CD4-positive, alpha-beta T cell treated with Interleukin-21 for 1 hour (primary cell): Measurements from ENCODE around the gene ITGB5.
"Not testable (repeated sequence)": the region's sequence is repeated elsewhere in the genome, so short reads cannot be mapped to it uniquely, and the experiment has no call there.

Experiments used
- DNase-seq: peaks from one replicate; pipeline ENCODE4 v3.0.0-alpha.2; 2020

The ITGB5 gene

GRCh38 chr3:124766113-124767095 lies 120.8 kb downstream of the ITGB5 start:
- no peak for DNase-seq

- DNase-seq = no peak
Observed at GRCh38 chr3:124765197-124765840, 121.8 kb downstream of the ITGB5 start.

- no peak for DNase-seq
Observed at GRCh38 chr3:124764746-124765145, 122.4 kb downstream of the ITGB5 start.

GRCh38 chr3:124763644-124764358 lies 123.4 kb downstream of the ITGB5 start:
- no peak for DNase-seq

GRCh38 chr3:124763206-124763605 lies 124.0 kb downstream of the ITGB5 start:
- no peak for DNase-seq

- no peak for DNase-seq
Observed at GRCh38 chr3:124762661-124763011, 124.5 kb downstream of the ITGB5 start.

- no peak for DNase-seq
Observed at GRCh38 chr3:124761935-124762660, 125.1 kb downstream of the ITGB5 start.

- peak; percentile 75 for DNase-seq
Observed at GRCh38 chr3:124761250-124761796, 125.8 kb downstream of the ITGB5 start.

GRCh38 chr3:124760601-124761000 lies 126.6 kb downstream of the ITGB5 start:
- DNase-seq = no peak

- DNase-seq = no peak
Observed at GRCh38 chr3:124759666-124760401, 127.3 kb downstream of the ITGB5 start.

GRCh38 chr3:124758851-124759635 lies 128.1 kb downstream of the ITGB5 start:
- no peak for DNase-seq

- DNase-seq = not testable (repeated sequence)
Observed at GRCh38 chr3:124757926-124758325, 129.2 kb downstream of the ITGB5 start.

GRCh38 chr3:124752051-124752450 lies 135.1 kb downstream of the ITGB5 start:
- DNase-seq = no peak

GRCh38 chr3:124751501-124751900 lies 135.7 kb downstream of the ITGB5 start:
- DNase-seq = no peak

- DNase-seq = not testable (repeated sequence)
Observed at GRCh38 chr3:124749877-124750276, 137.3 kb downstream of the ITGB5 start.

GRCh38 chr3:124748560-124749198 lies 138.5 kb downstream of the ITGB5 start:
- no peak for DNase-seq

- no peak for DNase-seq
Observed at GRCh38 chr3:124747111-124747981, 139.8 kb downstream of the ITGB5 start.

- no peak for DNase-seq
Observed at GRCh38 chr3:124745756-124746155, 141.4 kb downstream of the ITGB5 start.

GRCh38 chr3:124741027-124741426 lies 146.1 kb downstream of the ITGB5 start:
- DNase-seq = no peak
